DND-41 (cell line): ENCODE results near the gene AQP9.

ENCODE experiments used
- ATAC-seq: fragments of 200-7000 bp; cut with Tn5 transposase; 3 replicates; pipeline ENCODE4 v1.9.1; 2021; ENCODE audit warnings: low read depth; ENCODE audit not compliant: insufficient read depth
- DNase-seq: peaks from one replicate; pipeline ENCODE4 v3.0.0-alpha.2; 2020
- H2AFZ ChIP-seq: 2 replicates; pipeline ENCODE4 v1.6.0; 2012; ENCODE audit warnings: low read depth, low read length
- H3K27ac ChIP-seq: 2 replicates; pipeline ENCODE4 v1.5.1; 2012; ENCODE audit warnings: low read length, inconsistent platforms
- H3K27me3 ChIP-seq: fragments of 200-600 bp; sonication (generic); 2 replicates; pipeline ENCODE4 v1.6.0; 2012; ENCODE audit warnings: low read length, mild to moderate bottlenecking, inconsistent platforms; ENCODE audit not compliant: insufficient read depth, poor library complexity
- H3K36me3 ChIP-seq: 2 replicates; pipeline ENCODE4 v1.5.1; 2012; ENCODE audit warnings: low read length, inconsistent platforms; ENCODE audit not compliant: insufficient read depth
- H3K4me1 ChIP-seq: 2 replicates; pipeline ENCODE4 v1.5.1; 2012; ENCODE audit warnings: mild to moderate bottlenecking, low read length; ENCODE audit not compliant: insufficient read depth
- H3K4me2 ChIP-seq: 2 replicates; pipeline ENCODE4 v1.6.0; 2012; ENCODE audit warnings: mild to moderate bottlenecking, moderate library complexity, low read length, inconsistent platforms; ENCODE audit not compliant: insufficient read depth
- H3K4me3 ChIP-seq, 2 experiments: fragments of 200-600 bp in 1 of 2; shearing (Covaris generic) in 1 of 2; 2 replicates each; pipeline ENCODE4 v1.5.1; 2012 to 2016; ENCODE audit warnings: inconsistent platforms in 2 of 2, low read length in 2 of 2, mild to moderate bottlenecking in 2 of 2, low read depth in 1 of 2, moderate library complexity in 1 of 2
- H3K79me2 ChIP-seq: 2 replicates; pipeline ENCODE4 v1.6.0; 2012; ENCODE audit warnings: low read length, inconsistent platforms; ENCODE audit not compliant: insufficient read depth
- H3K9ac ChIP-seq: 2 replicates; pipeline ENCODE4 v1.6.0; 2012; ENCODE audit warnings: low read depth, mild to moderate bottlenecking, inconsistent platforms, low read length, moderate library complexity
- H3K9me3 ChIP-seq: 2 replicates; pipeline ENCODE4 v1.5.1; 2012; ENCODE audit warnings: low read length, moderate library complexity, mild to moderate bottlenecking, inconsistent platforms; ENCODE audit not compliant: insufficient read depth, severe bottlenecking
- H4K20me1 ChIP-seq: 2 replicates; pipeline ENCODE4 v1.6.0; 2012; ENCODE audit warnings: low read length; ENCODE audit not compliant: insufficient read depth
- CTCF ChIP-seq: IDR thresholded peaks from 2 replicates; pipeline ENCODE4 v1.5.1; 2012; ENCODE audit warnings: borderline replicate concordance, low read length, moderate library complexity, mild to moderate bottlenecking; ENCODE audit not compliant: poor library complexity, severe bottlenecking; ENCODE audit errors: extremely low read depth
- EZH2 ChIP-seq: IDR thresholded peaks from 3 replicates; pipeline ENCODE4 v1.6.1; 2012; ENCODE audit warnings: borderline replicate concordance, low read depth, mild to moderate bottlenecking, moderate library complexity, low read length, inconsistent platforms; ENCODE audit not compliant: severe bottlenecking

The AQP9 gene

GRCh38 chr15:58142827-58143461 is 4.8 kb downstream of the AQP9 start:
- no peaks in the 10 kb centered on the region for H3K4me1 ChIP-seq
- ATAC-seq, result no peak
- DNase-seq, result no peak

DNA sequence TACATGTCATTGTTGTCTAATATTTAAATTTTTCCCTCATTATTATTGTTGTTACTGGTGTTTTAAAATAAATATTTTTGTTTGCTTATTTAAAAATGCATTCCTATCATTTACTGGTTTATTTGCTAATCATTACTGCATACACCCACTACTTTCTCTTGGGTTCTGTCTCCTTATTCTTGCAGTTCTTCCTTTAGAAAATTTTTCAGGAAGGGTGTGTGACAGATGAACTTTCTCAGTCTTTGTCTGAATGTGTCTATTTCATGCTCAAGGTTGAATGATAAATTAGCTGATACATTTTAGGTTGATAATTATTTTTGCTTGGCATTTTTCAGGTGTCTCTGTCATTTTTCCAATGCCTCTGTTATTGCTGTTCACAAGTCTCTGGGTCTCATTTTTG is 7.4 kb downstream of the AQP9 start:
- no peaks in the 10 kb centered on the region for H3K4me1 ChIP-seq
- DNase-seq (no peak), ATAC-seq (no peak)
- H3K9me3 ChIP-seq, result no peaks in the 10 kb centered on the region
- H3K4me3 ChIP-seq, result no peak overlapping the region
- no peak overlapping the region for H3K9ac ChIP-seq
- no peaks in the 10 kb centered on the region for H4K20me1 ChIP-seq
- H3K79me2 ChIP-seq, result no peaks in the 10 kb centered on the region
- no peak for TF ChIP-seq EZH2
- TF ChIP-seq CTCF, result no peak
- no peak overlapping the region for H3K27ac ChIP-seq
- H3K27me3 ChIP-seq, result peaks cover 27% of the 10 kb centered on the region
- H2AFZ ChIP-seq, result no peak overlapping the region
- H3K4me2 ChIP-seq, result no peak overlapping the region
- H3K36me3 ChIP-seq, result no peaks in the 10 kb centered on the region

More at GRCh38 chr15:58142827-58143461, 4.8 kb downstream of the AQP9 start:
- no peak overlapping the region for H3K9ac ChIP-seq
- H3K4me3 ChIP-seq, result no peak overlapping the region
- peaks cover 25% of the 10 kb centered on the region for H3K27me3 ChIP-seq
- TF ChIP-seq CTCF (no peak), EZH2 (no peak)
- H3K9me3 ChIP-seq, result no peaks in the 10 kb centered on the region
- no peak overlapping the region for H3K27ac ChIP-seq
- H2AFZ ChIP-seq, result no peak overlapping the region
- H4K20me1 ChIP-seq, result no peaks in the 10 kb centered on the region
- H3K79me2 ChIP-seq, result no peaks in the 10 kb centered on the region
- H3K4me2 ChIP-seq, result no peak overlapping the region
- H3K36me3 ChIP-seq, result no peaks in the 10 kb centered on the region

GRCh38 chr15:58146211-58146610 is 8.0 kb downstream of the AQP9 start:
- Histone ChIP-seq H3K4me2 (no peak overlapping the region), H3K4me3 (no peak overlapping the region), H3K9me3 (no peaks in the 10 kb centered on the region), H3K79me2 (no peaks in the 10 kb centered on the region), H2AFZ (no peak overlapping the region), H4K20me1 (no peaks in the 10 kb centered on the region), H3K36me3 (no peaks in the 10 kb centered on the region), H3K9ac (no peak overlapping the region), H3K27ac (no peak overlapping the region), H3K27me3 (peaks cover 27% of the 10 kb centered on the region), H3K4me1 (no peaks in the 10 kb centered on the region)
- ATAC-seq, result no peak
- TF ChIP-seq EZH2 (no peak), CTCF (no peak)
- no peak for DNase-seq

DNA sequence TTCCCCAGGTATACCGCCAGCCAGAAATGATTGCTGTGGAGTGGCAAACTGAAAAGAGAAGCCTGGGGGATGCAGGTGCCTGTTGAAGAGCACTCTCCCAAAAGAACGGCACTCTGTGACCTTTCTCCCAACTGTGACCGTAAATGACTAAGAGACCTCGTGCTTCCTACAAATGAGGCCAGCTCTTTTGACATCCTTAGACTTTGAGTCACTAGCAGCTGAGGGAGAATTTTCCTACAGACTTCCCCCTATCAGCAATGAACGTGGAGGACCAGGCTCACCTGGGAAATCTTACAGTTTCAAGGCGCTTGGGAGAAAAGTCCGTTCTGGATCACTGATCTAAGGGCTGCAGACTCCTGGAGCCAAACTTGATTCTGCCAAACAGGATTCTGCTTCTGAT is 8.6 kb downstream of the AQP9 start:
- TF ChIP-seq EZH2 (no peak), CTCF (no peak)
- no peaks in the 10 kb centered on the region for H3K36me3 ChIP-seq
- peaks cover 24% of the 10 kb centered on the region for H3K27me3 ChIP-seq
- ATAC-seq, result no peak
- no peaks in the 10 kb centered on the region for H4K20me1 ChIP-seq
- H3K27ac ChIP-seq, result no peak overlapping the region
- H3K9ac ChIP-seq, result no peak overlapping the region
- no peaks in the 10 kb centered on the region for H3K79me2 ChIP-seq
- no peaks in the 10 kb centered on the region for H3K4me1 ChIP-seq
- no peaks in the 10 kb centered on the region for H3K9me3 ChIP-seq
- H3K4me3 ChIP-seq, result no peak overlapping the region
- DNase-seq, result no peak
- H3K4me2 ChIP-seq, result no peak overlapping the region
- H2AFZ ChIP-seq, result no peak overlapping the region
